Amygdala (tissue), 56 donors: ENCODE measurements around the gene ZMIZ1.
A peak's percentile ranks its signal among the peaks of the same experiment; 100 is the strongest.

Source experiments
- DNase-seq, 56 donors: peaks; one replicate each; lab custom pipeline; 2025; lab: John Stamatoyannopoulos, UW

The ZMIZ1 gene

DNA sequence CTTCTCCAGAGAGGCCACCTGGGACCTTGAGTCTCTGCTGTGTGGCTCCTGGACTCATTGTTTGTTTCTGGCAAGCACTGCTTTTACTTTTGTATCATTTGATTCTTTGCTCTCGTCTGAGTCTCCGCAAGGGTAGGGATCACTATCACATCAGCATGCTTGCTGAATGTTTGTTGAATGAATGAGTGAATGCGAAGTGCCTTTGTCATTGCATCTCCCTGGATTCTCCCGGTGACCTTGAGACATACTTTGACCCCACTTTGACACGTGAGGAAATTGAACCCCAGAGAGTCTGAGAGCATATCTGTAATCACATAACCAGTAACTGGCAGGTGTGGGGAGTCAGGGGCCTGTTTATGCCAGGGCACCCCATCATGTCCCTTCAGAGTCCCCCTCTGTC is 92.8 kb downstream of the ZMIZ1 start:
- DNase-seq = no peak

DNA sequence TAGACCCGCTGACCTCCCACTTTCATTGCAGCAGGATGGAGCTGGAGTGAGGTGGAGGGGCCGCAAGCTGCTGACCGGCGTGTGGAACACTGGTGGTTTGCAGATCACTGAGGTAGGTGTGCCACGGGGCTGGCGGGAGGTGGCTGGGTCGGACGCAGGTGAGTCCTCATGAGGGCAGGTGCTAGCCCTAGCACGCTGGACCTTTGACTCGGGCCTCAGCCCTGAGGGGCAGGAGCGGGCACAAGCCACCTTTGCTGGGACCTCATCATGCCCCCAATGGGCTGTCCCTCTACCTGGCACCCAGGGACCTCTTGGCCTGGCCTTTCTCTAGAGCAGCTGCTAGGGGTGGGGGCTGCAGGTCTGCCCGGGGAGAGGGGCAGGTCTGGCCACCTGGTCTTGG is 93.3 kb downstream of the ZMIZ1 start:
- no peak for DNase-seq

DNA sequence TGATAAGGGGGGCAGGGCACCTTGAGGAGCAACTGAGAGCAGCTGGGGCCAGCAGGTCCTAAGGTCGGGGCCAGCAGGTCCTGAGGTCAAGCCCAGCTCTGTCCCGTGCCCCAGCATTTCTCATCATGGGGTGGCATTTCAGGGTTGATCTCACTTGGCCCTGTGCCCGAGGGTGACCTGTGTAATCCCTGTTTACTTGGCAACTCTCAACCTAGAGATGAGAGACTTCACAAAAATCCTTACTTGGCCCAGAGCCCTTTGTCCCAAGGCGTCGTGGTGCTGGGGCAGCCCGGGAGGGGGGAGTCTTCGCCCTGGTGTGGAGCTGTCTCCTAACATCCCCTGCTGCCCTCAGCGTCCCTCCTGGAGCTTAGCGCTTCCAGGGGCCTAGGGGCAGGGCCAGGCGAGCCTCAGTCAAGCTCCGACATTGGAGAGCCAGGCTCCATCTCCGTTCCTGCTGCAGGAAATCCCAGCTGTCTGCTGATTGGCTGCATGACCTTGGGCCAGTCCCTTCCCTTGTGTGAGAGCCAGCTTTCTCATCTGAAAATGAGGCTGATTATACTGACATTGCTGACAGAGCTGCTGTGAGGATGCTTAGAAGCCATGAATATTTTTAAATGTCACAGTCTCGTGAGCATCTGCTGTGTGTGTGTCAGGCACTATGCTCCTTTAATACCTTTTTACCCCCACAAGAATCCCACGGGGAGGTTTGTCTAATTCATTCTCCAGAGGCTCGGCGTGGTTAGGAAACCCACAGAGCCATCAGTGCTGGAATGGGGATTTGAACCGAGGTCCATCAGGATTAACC is 94.3 kb downstream of the ZMIZ1 start:
- no peak for DNase-seq

DNA sequence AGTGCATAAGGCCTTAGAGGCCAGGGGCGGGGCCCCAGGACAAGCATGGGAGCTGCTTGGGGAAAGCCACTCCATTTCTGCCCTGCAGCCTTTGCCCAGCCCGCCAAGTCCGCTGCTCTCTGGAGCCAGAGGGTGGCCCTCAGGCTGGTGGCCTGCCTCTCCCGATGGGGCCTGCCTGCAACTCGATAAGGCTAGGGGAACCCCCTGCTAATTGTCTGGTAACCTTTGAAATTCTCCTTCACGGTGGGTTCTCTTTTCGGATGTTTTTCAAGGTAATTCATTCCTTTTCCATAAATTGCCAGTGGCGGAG is 94.9 kb downstream of the ZMIZ1 start:
- no peak for DNase-seq

DNA sequence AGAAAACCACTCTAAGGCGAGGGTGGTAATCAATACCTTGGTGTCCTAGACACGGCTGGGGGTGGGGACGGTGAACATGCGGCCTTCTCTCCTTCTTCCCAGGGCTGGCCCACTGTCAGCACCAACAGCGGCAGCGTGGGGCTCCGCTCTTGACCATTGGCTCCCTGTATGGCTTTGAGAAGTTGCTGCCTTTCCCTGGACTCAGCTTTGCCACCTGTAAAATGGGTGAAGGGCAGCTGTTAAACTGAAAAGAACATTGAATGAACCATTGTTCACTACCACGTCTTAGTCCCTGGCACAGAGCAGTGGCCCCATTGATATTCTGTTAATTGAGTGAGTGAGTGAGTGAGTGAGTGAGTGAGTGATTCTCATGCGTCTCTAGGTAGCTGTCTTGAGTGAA is 95.3 kb downstream of the ZMIZ1 start:
- DNase-seq = no peak

DNA sequence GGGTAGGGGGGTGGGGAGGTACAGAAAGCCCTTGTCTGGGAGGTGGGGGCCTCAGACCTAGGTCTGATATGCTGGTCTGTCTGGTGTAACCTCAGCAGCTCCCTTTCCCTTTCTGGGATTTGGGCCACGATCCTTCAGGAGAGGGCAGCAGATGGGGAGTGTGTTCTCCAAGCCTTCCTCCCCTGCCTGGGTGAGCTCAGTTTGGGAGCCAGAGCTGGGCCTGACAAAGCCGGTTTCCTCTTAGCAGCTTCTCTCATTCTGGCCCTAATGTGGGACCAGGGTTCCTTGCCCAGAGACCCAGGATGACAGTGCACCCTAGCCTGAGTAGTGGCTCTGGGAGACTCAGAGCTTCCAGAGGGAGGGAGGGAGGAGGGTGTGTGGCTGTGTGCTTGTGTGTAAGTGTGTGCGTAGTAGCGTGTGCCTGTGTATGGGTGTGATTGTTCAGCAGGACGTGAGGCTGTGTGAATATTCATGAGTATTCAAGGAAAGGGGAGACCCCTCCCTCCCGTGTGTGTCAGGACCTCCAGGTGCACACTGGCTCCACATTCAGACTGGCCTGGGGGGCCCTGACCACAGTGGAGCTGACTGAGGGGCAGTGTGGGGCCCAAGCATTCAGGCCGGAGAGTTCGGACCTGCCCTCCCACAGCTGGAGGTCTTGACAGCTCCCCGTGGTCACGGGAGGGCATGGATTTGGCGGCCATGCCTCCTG is 96.5 kb downstream of the ZMIZ1 start:
- DNase-seq = no peak

DNA sequence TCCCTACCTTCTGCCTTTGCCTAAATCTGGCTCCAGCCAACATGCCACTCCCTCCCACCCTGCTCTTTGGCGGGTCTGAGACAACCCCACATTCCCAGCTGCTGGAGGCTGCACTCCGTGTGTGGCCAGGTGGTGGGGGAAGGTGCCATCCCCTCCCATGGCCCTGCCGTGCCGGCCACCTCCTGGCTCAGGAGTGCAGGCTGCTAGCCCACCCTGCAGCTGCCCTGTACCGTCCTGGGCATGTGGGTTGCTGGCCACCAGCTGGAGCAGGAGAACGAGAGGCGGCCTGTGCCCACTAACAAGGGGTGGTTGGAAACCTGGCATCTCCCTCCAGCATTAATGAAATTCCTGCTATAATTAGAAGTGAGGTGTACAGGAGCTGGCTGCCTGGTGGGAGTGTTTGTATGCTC is 97.6 kb downstream of the ZMIZ1 start:
- no peak for DNase-seq

DNA sequence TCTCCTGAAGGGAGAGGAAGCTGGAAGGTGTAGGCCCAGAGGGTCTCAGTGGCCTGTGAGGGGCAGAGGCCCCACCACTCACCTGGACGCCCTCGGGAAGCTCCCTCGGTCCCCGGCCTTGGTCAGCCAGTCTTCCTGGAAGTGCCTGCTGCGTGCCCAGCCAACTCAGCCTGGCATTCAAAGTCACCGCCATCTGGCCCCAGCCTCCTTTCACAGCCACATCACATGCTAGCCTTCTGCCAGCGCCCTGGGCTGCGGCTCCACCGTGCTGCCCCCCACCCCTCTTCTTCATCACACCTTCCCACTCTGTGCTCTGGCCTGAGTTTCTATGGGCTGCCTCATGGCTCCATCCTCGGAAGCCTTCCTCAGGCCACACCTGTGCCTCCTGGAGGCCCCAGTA is 98.0 kb downstream of the ZMIZ1 start:
- peak in 1 of 56 donors; percentile 13 for DNase-seq

DNA sequence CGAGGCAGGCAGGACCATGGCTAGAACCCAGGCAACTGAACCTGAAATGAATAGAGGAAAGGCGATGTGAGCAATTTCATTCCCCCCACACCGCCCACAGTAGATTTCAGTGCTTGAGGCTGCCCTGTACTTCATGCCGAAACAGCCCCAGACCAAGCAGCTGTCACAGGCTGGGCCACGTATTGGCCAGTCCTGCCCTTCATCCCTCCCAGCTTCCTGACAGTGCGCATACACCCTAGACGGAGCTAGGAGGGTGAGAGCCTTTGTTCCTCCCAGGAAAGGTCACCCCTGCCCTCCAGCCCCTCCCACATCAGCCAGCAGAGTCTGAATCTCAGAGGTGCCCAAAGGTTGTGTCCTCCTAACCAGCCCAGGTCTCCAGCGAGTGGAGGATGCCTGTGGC is 98.8 kb downstream of the ZMIZ1 start:
- no peak for DNase-seq

DNA sequence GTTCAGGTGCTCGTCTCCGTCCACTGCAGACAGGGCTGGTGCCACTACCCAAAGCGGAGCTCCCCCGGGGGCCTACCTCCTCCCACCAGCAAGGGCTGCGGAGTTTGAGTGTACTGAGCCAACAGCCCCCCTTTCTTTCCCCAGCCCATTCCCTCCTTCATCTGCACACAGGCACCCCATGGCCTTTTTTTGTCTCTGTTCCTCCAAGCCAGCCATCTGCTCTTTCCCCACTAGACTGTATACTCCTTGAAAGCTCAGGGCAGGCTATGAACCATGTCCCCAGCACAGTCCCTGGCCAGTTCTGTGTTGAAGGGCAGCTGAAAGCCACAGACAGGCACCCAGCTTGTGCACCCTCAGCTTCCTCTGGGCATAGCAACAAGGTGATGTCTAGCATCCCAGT is 99.4 kb downstream of the ZMIZ1 start:
- no peak for DNase-seq

DNA sequence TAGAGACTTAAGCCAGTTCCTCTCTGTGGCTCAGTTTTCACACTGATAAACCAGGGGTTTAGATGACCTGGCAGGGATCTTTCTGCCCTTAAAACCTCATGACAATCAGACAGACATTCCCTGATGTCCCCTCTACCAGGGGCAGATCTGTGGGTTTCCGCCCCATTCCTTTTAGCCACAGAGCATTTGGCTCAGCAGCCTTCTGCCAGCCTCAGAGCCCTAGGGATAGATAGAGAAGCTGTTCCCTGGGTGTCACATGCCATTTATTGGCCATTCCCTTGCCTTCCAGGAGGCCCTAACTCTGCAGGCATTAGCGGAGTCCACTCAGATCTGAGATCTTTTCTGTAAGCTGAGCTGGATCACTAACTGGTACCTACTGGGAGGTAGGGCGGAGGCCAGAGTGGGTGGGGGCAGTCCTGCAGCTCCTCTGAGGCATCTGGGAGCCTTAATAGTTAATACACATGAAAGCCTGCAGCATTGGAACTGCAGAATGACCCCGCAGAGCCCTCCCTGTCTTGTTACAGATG is 101.5 kb downstream of the ZMIZ1 start:
- DNase-seq = no peak

DNA sequence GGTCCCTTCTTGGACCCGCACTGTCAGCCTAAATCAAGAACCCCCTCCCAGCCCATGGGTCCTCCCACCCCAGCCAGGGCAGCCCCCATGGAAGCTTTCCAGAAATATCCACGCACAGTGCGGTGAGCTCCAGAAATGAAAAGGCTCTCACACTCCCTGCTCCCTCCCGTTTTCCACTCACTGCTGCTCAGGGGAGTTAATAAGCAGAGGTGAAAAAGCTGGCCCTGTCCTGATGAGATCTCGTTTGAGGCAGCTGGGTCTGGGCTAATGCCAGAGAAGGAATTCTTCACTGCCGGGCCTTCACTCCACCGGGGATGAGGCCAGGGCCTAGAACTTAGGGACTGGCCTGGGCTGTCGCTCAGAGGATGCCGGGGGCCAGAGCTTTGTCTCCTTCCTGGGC is 102.2 kb downstream of the ZMIZ1 start:
- no peak for DNase-seq

DNA sequence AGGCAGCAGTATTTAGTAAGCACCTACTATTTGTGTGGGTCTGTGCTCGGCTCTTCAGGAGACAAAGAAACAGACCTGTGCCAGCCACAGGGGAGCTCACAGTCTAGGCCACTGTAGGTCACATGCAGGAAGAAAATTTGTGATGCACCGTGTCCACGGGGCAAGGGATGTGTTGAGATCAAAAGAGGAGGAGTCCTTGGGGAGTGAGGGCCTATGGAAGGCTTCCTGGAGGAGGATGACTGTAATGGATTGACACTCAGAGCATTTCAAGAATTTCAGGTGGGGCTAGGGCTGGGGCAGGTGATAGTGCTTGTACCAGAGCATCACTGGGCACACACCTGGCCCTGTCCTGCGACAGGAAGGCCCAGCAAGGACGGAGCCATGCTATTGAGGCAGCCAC is 102.7 kb downstream of the ZMIZ1 start:
- DNase-seq = no peak

DNA sequence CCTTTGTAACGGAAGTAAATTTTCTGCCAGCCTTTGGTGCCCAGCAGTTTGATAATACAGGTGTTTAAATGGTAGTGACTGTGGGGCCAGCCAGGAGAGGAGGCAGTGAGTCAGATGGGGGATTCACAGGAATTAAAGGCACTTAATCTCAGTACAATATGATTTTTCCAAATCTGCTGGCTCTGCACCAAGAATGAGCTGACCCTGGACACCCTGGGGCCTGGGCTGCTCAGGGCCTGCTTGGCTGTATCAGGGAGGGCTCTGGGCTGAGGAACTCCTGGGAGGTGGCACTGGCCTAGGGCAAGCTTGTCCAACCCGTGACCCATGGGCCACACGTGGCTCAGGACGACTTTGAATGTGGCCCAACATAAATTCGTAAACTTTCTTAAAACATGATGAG is 104.1 kb downstream of the ZMIZ1 start:
- DNase-seq = no peak

DNA sequence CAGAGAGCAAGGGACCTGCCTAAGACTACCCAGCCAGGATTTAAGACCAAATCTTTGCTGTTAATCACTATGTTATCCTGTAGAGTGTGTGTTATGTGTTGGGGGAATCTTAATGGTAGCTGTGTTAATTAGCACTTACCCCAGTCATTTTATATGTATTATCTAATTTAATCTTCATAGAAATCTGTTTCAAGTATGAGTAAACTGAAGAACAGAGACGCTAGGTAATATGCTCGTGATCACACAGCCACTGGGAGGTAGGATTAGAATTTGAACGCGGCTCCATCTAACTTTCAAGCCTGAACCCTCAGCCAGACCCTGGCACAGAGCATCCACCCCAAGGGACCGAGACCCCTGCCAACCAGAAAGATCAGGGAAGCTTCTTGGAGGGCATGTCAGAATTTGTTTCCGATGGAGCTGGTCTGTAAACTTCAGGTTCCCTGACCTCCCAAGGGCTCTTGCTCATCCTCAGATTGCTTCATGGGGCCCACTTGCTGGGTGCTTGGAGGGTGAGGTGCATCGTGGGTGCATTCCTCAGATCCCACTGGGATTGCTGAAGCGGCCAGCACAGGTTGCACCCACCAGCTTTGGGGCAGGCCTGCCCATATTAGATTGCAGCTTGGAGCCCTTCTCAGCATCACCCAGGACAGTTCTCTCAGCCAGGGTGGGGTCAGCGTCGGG is 105.0 kb downstream of the ZMIZ1 start:
- DNase-seq = no peak

DNA sequence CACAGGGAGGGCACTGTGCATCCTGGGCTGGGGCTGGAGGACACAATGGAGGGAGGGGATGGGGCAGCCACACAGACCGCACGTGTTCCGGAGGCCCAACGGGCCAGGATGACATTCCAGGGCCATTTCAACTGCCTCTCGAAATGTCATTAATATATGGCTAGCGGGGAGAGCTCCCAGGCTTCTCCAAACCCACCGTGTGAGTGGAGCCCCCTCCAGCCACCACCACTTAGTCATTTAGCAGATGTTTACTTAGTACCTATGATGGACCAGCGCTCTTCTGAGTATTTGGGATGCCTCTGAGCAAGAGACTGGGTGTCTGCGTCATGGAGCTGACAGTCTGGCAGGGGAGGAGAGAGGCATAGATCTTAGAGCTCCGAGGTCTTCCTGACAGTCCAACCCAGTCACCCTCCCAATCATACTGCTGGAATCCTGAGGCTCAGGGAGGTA is 107.3 kb downstream of the ZMIZ1 start:
- DNase-seq = no peak

DNA sequence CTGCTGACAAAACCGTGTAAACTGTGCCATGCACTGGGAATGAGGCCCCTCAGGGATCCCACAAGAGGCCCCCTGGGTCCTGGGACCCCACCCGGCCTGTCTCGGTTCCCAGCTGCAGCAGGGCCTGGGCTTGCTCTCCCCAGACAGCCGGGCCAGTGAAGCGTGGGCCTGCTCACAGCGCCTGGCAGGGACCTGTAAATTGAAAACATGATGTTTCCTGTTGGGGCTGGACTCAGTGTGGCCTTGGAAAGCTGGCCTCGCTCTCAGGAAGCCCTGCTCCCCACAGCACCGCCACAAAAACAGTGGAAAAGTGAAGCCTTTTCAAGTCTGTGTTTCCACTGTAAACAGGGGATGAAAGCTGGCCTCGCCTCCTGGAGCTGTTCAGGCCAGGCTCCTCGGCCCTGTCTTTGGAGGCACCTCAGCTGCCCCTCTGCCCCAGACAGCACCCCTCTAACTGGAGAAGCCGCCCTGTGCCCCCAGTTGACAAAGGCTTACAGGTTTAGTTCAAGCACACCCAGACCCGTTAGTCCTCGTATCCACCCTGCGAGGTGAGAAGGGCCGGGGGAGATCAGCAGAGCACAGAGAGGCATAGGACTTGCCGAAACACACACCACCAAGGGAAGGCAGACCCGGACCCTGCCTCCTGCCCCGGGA is 108.3 kb downstream of the ZMIZ1 start:
- DNase-seq = peak in 2 of 56 donors; percentile 22 to 29

DNA sequence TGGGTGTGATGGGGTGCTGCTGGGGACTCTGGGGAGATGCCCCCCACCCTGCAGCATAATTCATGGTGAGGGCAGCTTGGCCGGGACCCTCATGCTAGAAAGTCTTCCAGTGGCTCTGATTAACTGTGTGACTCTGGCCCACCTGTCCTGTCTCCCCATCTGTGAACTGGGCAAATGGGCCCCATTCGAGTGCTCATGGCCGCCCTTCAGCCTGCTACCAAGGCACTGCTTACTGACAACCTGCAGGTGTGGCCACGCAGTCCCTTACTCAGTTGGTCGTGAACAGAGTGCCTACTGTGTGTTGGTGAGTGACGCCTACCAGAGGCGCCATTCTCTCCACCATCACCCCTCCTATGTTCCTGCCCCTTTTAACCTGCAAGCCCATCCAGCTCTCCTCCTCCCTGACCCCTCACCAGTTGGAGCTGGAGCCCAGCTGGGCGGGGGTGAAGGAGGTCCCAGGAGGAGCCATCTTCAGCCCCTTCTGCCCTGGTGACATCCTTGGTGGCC is 109.4 kb downstream of the ZMIZ1 start:
- no peak for DNase-seq

DNA sequence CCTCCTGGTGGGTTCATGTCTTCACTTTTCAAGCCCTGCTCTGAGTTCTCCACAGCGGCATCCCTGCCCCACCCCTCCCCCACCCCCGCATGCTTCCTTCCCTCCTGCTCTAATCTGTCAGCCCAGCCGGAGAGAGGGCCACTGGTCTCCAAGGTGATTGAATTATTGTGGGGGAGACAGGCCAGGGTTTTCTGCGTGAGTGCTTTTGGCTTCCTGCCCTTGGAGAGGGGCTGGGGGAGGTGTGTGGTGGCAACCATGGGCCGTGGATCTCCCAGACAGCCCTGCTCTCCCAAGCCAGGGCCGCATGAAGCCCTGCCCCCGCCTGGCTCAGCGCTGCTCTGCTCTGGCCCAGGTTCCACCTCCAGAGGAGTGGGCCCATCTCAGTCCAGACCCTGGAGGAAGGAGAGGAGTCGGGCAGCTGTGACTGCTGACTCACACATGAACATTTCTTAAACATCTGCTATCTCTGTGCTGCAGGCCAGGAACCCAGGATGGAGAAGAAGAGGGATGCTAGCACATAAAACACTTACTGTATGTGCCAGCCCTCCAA is 109.9 kb downstream of the ZMIZ1 start:
- peak in 16 of 56 donors; percentile 20 to 61 (median 40) for DNase-seq
